ENCODE data around the gene SCAANT1.

Gene SCAANT1

DNA sequence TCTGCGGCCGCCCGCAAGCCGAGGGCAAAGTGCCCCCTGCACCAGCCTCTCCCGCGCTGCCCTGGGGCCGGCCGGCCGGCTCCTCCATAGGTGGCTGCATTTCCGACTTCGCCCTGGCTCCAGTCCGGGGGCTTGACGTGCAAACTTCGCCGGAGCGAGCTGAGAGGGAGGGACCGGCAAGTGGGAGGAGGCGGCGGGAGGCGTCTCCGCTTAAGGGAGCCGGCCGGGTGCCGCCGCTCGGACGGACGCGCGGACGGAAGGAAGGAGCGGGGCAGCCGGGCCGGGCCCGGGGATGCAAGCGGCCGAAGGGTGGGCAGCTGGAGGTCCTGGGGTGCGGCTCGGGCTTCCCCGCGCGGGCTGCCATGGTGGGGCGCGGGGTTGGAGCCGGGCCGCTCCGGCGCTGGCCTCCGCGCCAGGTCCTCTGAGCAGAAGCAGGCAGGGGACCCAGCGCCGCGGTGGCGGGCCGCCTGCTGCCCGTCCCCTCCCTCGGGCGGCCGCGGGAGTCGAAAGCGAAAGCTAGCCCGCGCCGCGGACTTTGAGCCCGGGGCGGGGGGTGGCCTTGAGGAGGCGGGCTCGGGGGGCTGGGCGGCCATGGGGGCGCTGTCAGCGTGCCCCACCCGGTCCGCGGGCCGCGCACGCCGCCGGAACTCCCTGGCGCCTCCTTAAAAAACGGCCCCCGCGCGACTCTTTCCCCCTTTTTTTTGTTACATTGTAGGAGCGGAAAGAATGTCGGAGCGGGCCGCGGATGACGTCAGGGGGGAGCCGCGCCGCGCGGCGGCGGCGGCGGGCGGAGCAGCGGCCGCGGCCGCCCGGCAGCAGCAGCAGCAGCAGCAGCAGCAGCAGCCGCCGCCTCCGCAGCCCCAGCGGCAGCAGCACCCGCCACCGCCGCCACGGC is at the start of gene SCAANT1:
Gene SCAANT1 (minus strand): TSS at position 511 of the 895 bp plus-strand sequence.
- DNase-seq = peak; percentile 86

DNA sequence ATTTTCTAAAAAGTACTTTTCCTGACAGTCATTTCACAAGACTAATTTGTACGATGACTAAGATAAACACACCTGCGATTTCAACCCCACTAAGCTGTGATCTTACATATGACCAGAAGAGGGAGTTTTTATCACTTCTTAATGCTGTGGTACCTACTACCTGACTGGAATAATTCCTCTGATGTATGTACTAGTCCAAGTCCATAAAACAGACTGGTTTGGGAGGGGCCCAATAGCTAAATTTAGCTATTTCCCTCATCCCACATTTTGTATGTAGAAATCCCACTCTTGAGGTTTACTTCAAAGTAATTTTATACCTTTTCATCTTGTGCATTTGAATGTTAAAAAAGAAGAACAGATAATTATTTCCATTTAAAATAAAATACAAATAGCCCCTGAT is 49.7 kb upstream of the SCAANT1 start:
- no peak for DNase-seq

DNA sequence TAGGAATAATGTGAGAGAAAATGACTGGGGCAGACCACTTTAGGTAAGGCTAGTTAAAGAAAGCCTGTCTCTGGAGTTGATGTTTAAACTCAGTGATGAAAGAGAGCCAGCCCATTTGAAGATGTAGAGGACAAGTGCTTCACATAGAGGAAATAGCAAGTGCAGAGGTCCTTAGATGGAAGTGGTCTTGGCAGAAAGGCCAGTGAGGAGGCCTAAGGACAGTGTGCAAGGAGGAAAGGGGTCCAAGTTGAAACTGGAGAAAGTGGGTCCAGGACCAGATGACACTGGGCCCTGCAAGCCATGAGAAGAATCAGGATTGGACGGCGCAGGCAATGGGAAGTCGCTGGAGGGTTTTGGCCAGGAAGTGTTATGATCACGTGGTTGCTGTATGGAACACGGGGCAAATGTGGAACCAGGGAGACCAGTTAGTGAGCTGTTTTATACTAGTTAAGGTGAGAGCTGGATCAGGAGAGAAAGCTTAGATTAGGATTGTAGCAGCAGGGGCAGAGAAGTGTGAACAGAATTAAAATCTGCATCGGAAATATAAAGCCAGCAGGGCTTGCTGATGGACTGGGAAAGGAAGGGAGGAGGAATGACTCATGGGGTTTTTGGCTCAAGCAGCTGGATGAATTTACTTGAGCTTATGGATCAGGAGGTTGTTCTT is 48.0 kb upstream of the SCAANT1 start:
- no peak for DNase-seq

DNA sequence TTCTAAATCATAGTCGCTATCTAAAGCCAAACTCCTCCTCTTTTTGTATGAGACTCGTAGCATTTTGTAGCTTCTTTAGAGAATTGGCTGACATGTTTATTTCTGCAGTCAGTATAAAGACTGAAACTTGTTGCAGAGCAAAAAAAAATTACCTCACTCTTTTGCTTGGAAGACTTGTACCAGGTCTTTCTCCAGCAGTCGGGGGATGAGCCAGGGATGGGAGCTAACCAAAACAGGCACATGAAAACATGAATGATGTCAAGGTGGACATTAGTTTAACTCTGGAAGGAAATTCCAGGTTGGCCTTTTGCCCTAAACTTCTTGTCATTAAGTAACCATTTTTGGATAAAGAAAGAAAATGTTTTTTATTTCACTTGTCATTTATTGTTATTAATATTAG is 47.0 kb upstream of the SCAANT1 start:
- no peak for DNase-seq

DNA sequence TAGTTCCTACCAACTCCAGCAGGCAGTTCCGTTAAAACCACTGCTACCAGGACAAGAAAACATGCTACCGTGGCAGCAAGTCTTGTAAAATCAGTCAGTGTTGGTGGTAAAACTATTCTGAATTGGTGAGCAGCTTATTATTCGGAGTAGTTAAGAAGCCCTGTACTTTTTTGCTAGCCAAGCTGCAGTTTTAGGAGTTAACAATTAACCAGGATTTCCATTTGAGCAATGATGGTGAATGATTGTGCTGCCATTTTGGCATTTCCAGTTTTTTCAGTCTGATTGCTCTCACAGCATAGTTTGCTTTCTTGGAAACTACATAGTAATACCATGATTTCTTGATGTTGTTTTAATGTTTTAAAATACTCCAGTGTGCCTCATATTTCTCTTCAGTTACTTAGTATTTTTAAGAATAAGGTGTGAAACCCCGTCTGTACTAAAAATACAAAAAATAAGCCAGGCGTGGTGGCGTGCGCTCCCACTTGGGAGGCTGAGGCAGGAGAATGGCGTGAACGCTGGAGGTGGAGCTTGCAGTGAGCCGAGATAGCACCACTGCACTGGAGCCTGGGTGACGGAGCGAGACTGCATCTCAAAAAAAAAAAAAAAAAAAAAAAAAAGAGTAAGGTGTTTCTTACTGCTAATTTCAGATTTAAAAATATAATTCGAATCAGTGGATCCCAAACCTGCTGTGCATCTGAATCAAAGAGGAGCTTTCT is 43.8 kb upstream of the SCAANT1 start:
- no peak for DNase-seq

DNA sequence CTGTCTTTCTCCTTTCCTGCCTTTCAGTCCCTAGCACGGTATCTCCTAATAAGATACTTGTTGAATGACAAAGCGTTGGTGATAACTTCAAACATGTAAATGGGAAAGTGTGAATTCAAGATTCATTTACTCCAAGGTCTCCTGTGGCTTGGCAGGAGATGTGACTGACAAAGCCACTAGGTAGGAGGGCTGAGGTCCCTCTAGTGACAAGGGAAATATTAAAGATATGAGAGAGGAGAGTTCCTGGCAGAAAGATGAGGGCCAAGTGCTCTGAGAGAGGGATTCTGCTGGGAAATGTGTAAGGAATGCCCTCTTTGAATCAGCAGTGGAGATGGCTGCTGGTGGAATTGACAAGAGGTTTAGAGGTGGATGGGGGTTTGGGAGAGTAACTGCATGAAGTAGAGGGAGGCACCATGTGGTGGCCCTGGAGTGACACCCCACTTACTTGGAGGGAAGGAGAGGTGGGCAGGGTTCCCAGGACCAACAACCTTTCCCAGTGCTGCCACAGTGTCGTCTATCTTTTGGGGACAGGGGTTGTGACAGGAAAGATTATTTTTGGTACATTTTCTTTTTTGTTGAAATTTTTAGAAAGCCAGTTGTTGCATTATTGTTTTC is 43.0 kb upstream of the SCAANT1 start:
- DNase-seq = no peak

DNA sequence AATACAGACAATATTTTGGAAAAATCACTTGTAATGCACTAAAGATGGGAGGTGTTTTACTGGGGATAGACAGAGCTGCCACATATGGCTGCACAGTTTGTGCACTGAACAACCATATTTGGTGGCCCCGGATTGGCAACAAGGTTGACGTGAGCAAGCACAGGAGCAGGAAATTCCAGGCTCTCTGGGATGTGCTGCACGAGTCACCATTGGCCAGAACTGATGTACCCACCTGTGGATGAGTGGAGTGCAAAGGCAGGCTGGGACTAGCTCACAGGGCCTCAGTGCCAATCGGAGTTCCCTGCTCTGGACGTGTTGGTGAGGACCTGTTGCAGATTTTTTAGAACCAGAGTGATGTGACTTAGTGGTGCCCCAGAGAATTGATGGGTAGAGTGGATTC is 42.0 kb upstream of the SCAANT1 start:
- no peak for DNase-seq

DNA sequence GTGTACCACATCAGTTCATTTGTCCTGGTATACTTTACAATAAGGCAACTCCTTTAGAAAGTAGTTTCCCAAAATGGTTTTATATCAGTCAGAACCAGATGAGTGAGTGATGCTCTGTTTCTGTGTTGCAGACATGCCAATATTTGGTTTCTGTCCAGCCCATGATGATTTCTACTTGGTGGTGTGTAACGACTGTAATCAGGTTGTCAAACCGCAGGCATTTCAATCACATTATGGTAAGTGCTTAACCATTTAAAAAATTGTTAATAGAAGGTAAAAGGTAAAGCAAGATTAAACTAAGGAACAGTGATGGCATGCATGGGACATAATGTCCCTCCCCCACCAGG is 40.0 kb upstream of the SCAANT1 start:
- DNase-seq = no peak

DNA sequence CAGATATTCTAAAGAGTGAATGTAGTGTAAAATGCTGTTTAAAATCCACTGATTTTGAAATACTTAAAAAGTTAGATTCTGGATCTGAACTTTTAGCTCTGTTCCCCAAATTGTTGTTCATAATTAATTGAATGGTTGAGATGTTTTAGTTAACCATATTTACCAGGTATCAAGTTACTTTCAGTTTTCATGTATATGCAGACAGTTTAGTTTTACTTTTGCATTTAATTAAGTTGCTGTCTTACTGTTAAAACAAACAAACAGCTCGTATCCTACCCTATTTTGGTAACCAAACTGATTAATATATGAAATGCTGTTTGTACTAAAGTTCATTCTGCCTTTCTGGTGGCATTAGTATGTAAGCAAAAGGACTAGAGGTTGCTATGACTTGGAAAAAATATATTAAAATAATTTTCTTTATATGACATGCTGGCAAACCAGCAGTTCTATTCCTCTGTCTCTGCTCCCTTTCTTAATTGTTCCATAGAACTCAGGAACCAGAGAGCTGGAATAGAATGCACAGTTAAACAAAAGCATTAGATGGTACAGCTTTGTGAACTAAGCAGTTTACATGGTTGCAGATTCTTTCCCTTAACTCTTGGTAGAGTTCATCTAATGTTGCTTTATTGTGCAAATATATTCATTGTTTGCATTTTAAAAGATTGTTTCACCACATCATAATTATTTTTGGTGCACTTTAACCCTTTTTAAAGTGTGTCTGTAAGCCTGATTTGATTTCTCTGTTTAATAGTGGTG is 39.5 kb upstream of the SCAANT1 start:
- DNase-seq = no peak

DNA sequence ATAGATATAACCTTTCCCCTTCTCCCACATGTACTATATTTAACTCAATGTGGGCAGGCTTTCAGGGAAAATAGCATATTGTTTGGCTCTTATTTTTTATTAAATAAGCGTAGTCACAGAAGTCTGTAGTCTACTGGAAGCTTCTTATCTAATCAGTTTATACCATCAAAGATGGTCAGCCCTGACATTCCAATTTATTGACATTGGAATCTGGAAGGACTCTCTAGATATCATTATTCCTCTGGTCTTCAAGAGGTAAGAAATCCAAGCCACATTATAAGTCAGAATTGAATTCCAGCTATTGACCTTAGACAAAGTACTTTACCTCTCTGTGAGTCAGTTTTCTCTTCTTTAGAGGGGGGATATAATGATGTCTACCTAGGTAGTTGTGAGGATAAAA is 38.5 kb upstream of the SCAANT1 start:
- DNase-seq = no peak

DNA sequence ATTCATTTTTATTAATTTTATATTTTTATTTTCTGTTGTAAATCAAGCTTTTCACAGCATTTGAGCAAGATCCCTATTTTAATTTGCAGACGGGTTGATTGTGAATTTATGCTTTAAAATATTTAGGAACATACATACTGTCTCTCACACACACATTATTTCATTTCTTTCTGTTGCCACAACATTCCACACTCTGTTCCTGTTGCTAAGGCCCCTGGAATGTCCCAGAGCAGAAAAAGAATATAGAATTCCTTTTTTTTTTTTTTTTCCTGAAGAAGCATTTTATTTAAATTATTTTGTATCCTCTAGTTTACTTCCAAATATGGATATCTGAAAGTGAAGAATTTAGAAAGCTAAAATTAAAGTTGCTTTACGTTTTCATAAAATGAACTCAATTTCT is 36.8 kb upstream of the SCAANT1 start:
- no peak for DNase-seq

DNA sequence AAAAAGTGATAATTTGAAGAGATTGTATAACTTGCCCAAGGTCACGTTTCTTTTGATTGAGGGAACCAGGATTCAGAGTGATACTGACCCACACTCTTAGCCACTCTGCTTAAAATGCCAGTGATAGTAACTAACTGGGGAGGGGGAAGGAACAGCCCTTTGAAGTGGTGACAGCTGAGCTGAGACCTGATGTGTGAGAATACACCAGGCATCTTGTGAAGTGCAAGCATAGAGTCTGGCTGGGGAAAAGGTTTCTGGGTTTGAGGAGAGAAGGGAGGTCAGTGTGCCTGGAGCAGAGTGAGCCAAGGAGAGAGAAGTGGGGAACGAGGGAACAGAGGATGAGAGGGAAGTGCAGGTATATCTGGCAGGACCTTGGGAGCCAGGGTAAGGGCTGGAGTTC is 35.4 kb upstream of the SCAANT1 start:
- DNase-seq = no peak

DNA sequence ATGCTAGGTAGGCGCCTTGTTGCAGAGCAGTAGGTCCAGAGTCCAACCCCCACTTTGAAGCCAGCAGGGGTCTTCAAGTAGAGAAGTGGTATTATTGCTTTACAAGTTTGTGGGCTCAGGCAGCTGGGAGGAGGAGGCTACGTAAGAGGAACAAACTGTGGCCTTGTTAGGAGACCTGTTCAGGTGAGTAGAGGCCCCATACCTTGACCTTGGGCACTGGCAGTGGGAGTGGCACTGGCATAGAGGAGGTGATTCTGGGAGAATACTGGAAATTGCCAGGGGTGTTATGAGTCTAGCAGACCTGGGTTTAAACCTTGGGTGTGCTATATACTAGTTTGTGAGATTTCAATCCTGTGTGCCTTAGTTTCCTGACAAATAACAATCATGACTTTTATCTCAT is 34.6 kb upstream of the SCAANT1 start:
- DNase-seq = no peak

DNA sequence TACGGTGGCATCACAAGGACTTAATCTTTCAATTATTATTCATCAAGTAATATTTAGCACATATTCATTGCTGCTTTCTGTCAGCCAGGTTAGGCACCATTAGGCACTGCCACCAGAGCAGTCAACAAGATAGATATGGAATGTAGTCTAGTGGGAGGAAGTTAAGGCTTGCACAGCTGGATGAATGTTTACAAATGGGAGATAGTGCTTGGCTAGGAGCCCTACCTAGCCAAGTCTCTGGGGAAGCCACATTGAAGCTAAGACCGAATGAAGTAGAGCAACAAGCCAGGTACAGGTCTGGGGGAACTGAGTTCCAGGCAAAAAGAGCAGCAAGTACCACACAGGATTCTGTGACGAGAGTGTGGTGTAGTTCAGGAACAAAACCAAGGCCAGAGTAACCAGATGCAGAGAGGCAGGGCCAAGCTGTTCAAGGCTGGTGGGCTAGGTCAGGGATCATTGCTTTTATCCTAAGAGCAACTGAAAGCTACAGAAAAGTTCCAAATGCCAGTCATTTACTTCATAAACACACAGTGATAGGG is 33.4 kb upstream of the SCAANT1 start:
- DNase-seq = no peak

DNA sequence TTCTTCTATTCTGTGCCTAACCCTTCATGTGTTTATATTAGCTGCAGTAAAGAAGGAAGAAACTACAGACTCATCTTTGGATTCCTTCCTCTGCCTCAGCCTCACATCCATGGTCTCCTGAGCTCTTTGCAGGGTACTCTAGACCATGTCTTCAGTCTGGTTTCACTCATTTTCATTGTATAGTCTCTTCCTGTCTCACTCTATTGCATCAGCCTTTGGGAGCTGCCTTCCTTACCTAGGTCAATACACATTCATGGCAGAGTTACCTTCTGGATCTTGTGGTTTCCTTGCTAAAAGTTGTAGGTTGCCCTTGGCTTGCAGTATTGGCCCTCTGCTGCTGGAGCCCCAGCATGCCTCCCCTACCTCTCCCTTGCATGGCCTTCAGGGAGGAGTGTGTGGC is 31.5 kb upstream of the SCAANT1 start:
- no peak for DNase-seq

DNA sequence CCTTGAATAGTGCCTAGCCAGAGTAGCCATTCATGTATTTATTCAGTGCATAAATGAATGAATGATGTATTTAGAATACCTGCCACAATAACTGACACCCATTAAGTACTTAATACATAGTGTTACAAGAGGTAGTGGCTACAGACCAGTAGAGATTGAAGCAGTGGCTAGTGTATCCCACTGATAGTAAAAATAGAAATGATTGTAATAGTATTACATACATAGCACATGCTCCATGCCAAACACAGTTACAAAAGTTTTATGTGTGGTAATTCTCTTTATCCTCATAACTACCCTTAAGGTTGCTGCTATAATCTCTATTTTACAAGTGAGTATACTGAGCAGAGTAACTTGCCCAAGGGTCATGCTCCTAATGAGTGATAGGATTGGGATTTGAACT is 30.3 kb upstream of the SCAANT1 start:
- no peak for DNase-seq

DNA sequence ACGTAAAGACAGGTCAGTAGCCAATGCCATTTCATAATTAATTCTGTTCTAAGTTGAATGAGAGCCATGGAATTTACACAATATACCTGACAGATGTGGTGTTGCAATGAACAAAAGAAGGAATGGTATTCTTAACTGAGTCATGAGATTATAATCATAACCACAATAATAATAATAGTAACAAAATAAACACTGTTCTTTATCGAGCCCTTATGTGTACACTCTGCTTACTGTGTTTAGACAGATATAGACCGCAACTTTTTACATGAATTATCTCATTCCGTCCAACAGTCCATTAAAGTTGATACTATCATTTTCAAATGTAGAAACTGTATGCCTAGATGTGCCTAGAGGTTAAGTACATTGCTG is 28.2 kb upstream of the SCAANT1 start:
- no peak for DNase-seq

DNA sequence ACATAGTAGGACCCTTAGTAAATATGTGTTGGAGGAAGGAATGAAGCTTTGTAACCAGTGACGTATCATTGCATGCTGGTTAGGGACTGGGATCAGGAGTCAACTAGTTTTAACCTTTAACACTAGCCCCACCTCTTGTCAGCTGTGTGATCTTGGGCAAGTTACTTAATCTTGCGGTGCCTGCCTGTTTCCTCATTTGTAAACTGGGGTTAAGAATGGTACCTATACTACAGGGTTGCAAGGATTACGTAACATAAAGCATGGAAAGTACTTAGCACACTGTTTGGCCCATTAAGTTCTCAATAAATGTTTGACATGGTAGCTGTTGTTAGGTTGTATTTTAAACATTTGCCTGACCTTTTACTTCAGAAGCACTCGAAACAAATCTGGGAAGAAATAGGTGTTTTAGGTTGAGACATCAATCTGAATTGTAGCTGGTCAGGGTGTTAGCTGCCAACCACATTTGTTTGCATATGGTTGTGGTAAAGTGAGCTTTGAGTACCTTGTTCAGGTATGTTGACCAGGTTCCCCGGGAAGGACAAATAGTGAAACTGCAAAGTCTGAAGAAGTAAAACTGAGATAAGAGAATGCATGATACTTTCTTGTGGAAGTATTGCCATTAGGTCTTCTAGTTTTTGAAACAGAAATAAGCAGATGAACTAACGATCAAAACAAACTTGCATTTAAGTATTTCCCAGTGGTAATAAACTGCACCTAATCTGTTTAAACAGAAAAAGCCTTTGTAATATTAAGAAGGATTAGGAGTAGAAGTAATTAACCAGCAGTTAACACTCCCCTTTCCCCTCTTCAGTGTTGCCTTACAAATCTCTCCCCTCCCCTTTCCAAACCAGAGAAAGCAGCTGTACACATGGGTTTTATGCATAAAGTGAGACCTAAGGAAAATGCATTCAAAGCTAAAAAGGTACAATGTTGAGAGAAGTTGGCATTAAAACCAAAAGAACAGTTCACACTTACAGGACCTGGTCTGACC is 25.8 kb upstream of the SCAANT1 start:
- DNase-seq = no peak

DNA sequence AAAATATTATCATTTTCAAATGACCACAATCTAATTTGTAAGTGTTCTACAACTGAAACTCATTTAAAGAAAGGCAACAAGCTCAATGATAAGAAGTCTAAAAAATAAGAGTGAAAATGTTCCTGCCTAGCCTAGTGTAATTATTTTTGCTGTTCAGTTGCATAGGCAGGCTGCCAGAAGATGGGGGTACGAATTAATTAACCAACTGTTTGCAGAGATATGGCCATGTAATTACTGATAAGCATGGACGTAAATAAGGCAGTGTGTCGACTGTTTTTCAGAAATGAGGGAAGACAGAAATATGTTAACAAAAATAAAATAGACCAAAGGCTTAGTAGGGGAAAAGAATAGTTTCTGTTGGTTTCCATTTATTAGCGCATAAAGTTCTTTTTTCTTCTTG is 24.7 kb upstream of the SCAANT1 start:
- DNase-seq = no peak

DNA sequence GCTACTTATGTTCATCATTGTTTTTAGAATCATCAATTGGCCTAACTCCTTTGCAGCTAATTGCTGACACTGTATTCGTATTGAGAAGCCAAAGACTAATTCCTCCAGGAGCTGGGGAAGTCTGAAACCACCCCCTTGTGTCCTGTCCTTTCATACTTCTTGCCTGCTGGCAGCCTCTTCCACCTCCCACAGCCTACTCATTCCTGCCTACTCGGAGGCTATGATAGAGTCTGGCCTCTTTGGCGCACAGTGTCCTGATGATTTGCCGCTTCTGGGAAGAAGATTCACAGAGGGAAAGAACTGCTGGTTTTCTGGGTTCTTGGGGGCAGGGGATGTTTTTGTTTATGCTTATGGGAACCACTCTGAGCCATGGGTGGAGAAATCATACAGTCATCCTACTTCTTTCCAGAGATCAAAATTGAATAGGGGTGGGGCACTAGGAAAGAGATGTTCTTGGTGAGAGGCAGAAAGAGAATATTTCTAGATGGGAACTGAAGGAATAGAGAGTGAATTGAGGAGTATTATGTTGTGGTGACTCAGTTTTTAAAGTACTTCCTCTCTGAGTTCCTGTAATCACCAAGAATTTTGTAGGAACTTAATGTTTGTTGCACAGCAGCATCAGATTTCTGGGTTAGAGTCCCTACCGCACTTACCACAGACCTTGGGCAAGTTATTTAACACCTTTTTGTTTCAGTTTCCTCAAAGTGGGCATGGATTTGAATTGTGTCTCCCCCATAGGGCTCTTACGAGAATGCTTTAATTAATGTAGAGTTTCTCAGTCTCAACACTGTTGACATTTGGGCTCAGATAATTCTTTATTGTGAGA is 22.1 kb upstream of the SCAANT1 start:
- DNase-seq = no peak

Measured in 8988T (cell line).